ENCODE measurements around the gene PTPRE. TPM values are rescaled to one million over a fixed set of nuclear protein-coding genes. Genes with fewer than 3 reads are reported as not detected.

The PTPRE gene
- polyA plus RNA-seq, 1 of the 3 experiments (the other 2 are of a cell fraction), result 11.8 TPM

DNA sequence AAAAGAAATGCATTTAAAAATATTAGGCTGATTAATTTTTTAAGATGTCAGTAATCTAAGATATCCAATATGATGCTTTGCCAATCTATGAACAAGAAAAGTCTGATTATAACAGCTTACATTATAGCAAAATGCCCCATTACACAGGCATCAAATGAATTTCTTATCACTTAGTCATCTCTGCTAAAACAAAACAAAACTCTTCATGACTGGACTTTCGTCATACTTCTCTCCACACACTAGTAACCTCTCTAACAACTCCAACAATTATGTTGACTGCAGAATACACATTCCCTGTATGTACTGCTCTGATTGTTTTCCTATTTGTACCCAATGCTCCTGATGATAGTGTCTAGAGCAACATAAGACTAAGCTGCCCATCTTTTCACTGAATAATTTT, 223.1 kb downstream of the PTPRE start:
- Histone ChIP-seq H3F3A (replicated peaks; ENCODE audit: insufficient read depth) (no peaks in the 10 kb centered on the region), H3K27ac (ENCODE audit: low read depth in 2 of 2, low read length in 1 of 2) (no peak overlapping the region), H3K4me2 (no peak overlapping the region), H3K9me3 (no peaks in the 10 kb centered on the region), H3K4me3 (ENCODE audit: low read depth in 2 of 2, low read length in 1 of 2) (no peak overlapping the region), H3K79me2 (ENCODE audit: insufficient read depth) (peaks cover 12% of the 10 kb centered on the region), H3K36me3 (replicated peaks in 1 of 2; ENCODE audit: control insufficient read depth in 1 of 2, insufficient read depth in 2 of 2, low read length in 1 of 2) (no peaks in the 10 kb centered on the region), H3K4me1 (ENCODE audit: control insufficient read depth in 1 of 2, insufficient read depth in 2 of 2, low read depth in 1 of 2, low read length in 1 of 2) (peaks cover 0 to under 1% of the 10 kb centered on the region in 2 experiments; a peak in 1 of 4 replicates), H2AFZ (ENCODE audit: low read depth) (no peak overlapping the region), H3K9ac (no peak overlapping the region), H3K9me2 (no peaks in the 10 kb centered on the region), H3K27me3 (ENCODE audit: insufficient read depth) (no peaks in the 10 kb centered on the region; the same call in 1 of the 2 replicates), H4K20me1 (ENCODE audit: insufficient read depth) (no peaks in the 10 kb centered on the region)
- POLR2A ChIA-PET, result no interaction called here
- no peak for DNase-seq
- no peak for TF ChIP-seq NRF1 (IDR thresholded peaks at IDR 0.05; ENCODE audit: low read depth, low read length)
- no peak for TF ChIP-seq RXRA (IDR thresholded peaks at IDR 0.05; ENCODE audit: borderline replicate concordance, low read depth)
- no peak for TF ChIP-seq TCF12 (IDR thresholded peaks at IDR 0.05)
- TF ChIP-seq JUND (IDR thresholded peaks at IDR 0.05), result no peak
- no peak for TF ChIP-seq NFIC (IDR thresholded peaks at IDR 0.05; ENCODE audit: borderline replicate concordance)
- TF ChIP-seq FOXJ3 (CRISPR knock-in tag; IDR thresholded peaks at IDR 0.05), result no peak
- TF ChIP-seq ELF1 (IDR thresholded peaks at IDR 0.05), result no peak
- TF ChIP-seq, protein P1, sequence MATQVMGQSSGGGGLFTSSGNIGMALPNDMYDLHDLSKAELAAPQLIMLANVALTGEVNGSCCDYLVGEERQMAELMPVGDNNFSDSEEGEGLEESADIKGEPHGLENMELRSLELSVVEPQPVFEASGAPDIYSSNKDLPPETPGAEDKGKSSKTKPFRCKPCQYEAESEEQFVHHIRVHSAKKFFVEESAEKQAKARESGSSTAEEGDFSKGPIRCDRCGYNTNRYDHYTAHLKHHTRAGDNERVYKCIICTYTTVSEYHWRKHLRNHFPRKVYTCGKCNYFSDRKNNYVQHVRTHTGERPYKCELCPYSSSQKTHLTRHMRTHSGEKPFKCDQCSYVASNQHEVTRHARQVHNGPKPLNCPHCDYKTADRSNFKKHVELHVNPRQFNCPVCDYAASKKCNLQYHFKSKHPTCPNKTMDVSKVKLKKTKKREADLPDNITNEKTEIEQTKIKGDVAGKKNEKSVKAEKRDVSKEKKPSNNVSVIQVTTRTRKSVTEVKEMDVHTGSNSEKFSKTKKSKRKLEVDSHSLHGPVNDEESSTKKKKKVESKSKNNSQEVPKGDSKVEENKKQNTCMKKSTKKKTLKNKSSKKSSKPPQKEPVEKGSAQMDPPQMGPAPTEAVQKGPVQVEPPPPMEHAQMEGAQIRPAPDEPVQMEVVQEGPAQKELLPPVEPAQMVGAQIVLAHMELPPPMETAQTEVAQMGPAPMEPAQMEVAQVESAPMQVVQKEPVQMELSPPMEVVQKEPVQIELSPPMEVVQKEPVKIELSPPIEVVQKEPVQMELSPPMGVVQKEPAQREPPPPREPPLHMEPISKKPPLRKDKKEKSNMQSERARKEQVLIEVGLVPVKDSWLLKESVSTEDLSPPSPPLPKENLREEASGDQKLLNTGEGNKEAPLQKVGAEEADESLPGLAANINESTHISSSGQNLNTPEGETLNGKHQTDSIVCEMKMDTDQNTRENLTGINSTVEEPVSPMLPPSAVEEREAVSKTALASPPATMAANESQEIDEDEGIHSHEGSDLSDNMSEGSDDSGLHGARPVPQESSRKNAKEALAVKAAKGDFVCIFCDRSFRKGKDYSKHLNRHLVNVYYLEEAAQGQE (IDR thresholded peaks at IDR 0.05; ENCODE audit: low read depth, low read length), result no peak
- TF ChIP-seq CTCF (IDR thresholded peaks at IDR 0.05), result no peak
- WGBS (ENCODE audit: low lambda C conversion rate), result 87% methylated on average over 1 of the region's 1 CpG
- CTCF ChIA-PET, result interaction anchor here (0.6 to 1.6 kb wide), 3 partner anchors 19 to 62 kb away, joined by 3 read pairs; no protein-coding TSS in a partner anchor

Other genes starting within 250 kb of the PTPRE start
- not detected in 2 replicates for gene FOXI2, start 169.9 kb upstream of the PTPRE start, polyA plus RNA-seq (2012; rRNA removed)
- 0.08 and 0.25 TPM in 2 replicates for gene CLRN3, start 14.2 kb upstream of the PTPRE start, polyA plus RNA-seq (2012; rRNA removed)
- 5.7 and 7.5 TPM in 2 replicates for gene MKI67, start 219.3 kb downstream of the PTPRE start, polyA plus RNA-seq (2012; rRNA removed)